Measurements from ENCODE around the gene SNX15.

The SNX15 gene

DNA sequence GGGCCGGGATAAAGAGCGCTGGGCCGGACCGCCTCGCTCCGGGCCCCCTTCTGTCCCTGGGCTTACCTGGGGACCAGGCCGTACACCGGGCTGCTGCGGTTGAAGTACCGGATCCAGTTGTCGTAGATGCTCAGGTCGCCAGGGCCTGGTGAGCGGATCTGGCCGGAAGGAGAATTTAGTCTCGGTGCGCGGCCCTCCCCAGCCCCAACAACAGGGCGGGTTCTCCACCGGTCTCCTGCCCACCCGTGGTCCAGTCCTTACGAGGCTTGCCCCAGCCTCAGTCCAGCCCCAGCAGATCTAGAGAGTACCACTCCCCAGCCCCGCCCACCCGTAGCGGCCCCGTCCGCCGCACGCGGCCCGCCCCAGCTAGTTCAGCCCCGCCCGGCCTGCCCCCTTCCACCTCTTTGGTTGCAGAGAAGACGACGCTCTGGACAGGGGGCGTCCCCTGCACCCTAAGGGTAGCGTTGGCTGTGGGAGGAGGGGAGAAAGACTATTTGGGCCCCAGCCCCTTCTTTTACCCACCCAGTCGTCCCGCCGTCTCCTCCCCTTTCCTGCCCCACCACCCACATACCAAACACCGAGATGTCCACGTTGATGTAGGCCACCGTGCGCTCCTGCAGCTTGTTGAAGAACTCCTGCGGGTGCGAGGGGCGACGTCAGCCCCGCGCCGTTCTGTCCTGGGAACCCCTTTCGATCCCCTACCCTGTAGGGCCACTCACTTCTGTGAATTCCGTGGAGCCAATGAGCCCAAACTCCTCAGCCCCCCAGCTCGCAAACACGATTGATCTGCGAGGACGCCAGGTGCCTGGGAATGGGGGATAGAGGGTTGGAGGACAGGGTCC, 20.6 kb downstream of the SNX15 start:
- no peaks in the 10 kb centered on the region for H3K9me3 ChIP-seq (ENCODE audit: control insufficient read depth, insufficient read depth, low read length)
- H3K4me1 ChIP-seq (ENCODE audit: control insufficient read depth, low read length), result peaks cover 3% of the 10 kb centered on the region
- H3K4me3 ChIP-seq (ENCODE audit: low read length), result no peak overlapping the region
- no peaks in the 10 kb centered on the region for H4K20me1 ChIP-seq (ENCODE audit: control insufficient read depth, insufficient read depth, low read depth, low read length)
- H3K4me2 ChIP-seq (ENCODE audit: low read length), result no peak overlapping the region
- H3K36me3 ChIP-seq (ENCODE audit: control insufficient read depth, low read length), result peaks cover 29% of the 10 kb centered on the region
- no peaks in the 10 kb centered on the region for H3F3A ChIP-seq (ENCODE audit: control insufficient read depth, insufficient read depth)
- H3K27ac ChIP-seq (ENCODE audit: low read depth, low read length), result no peak overlapping the region
- no peaks in the 10 kb centered on the region for H3K27me3 ChIP-seq (ENCODE audit: control insufficient read depth, low read length)
- TF ChIP-seq, protein P1, sequence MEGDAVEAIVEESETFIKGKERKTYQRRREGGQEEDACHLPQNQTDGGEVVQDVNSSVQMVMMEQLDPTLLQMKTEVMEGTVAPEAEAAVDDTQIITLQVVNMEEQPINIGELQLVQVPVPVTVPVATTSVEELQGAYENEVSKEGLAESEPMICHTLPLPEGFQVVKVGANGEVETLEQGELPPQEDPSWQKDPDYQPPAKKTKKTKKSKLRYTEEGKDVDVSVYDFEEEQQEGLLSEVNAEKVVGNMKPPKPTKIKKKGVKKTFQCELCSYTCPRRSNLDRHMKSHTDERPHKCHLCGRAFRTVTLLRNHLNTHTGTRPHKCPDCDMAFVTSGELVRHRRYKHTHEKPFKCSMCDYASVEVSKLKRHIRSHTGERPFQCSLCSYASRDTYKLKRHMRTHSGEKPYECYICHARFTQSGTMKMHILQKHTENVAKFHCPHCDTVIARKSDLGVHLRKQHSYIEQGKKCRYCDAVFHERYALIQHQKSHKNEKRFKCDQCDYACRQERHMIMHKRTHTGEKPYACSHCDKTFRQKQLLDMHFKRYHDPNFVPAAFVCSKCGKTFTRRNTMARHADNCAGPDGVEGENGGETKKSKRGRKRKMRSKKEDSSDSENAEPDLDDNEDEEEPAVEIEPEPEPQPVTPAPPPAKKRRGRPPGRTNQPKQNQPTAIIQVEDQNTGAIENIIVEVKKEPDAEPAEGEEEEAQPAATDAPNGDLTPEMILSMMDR (IDR thresholded peaks at IDR 0.05; ENCODE audit: low read depth, low read length, poor library complexity, severe bottlenecking), result no peak
- no peak for TF ChIP-seq EZH2phosphoT487 (IDR thresholded peaks at IDR 0.05; ENCODE audit: borderline replicate concordance, low read length)
- no peaks in the 10 kb centered on the region for H3K9me2 ChIP-seq (replicated peaks; ENCODE audit: control insufficient read depth, low read length)
- H3K79me2 ChIP-seq (ENCODE audit: control insufficient read depth, low read length), result peaks cover 18% of the 10 kb centered on the region

DNA sequence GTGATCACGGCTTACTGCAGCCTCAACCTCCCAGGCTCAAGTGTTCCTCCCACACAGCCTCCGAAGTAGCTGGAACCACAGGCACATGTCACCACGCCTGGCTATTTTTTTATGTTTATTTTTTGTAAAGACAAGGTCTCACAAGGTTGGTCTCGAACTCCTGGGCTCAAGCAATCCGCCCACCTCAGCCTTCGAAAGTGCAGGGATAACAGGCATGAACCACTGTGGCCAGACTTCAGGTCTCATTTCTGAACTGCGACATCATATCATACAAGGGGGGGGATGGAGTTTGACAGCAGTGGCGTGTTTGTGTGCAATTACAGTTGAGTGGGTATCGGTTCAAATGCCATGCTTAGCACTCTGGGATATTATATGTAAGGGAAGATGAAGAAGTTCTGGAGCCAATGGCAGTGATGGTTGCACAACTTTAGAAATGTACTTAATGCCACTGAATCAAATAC, 24.2 kb downstream of the SNX15 start:
- peaks cover 24% of the 10 kb centered on the region for H3K4me1 ChIP-seq (ENCODE audit: control insufficient read depth, low read length)
- H3K9me3 ChIP-seq (ENCODE audit: control insufficient read depth, insufficient read depth, low read length), result no peaks in the 10 kb centered on the region
- peaks cover 1% of the 10 kb centered on the region; the same call in 1 of the 2 replicates for H3K36me3 ChIP-seq (ENCODE audit: control insufficient read depth, low read length)
- no peak overlapping the region for H3K4me3 ChIP-seq (ENCODE audit: low read length)
- no peaks in the 10 kb centered on the region for H3K79me2 ChIP-seq (ENCODE audit: control insufficient read depth, low read length)
- no peaks in the 10 kb centered on the region for H4K20me1 ChIP-seq (ENCODE audit: control insufficient read depth, insufficient read depth, low read depth, low read length)
- no peaks in the 10 kb centered on the region for H3K27me3 ChIP-seq (ENCODE audit: control insufficient read depth, low read length)
- H3K27ac ChIP-seq (ENCODE audit: low read depth, low read length), result no peak overlapping the region
- TF ChIP-seq, protein P1 (IDR thresholded peaks at IDR 0.05; ENCODE audit: low read depth, low read length, poor library complexity, severe bottlenecking), result no peak
- TF ChIP-seq EZH2phosphoT487 (IDR thresholded peaks at IDR 0.05; ENCODE audit: borderline replicate concordance, low read length), result no peak
- no peak overlapping the region for H3K4me2 ChIP-seq (ENCODE audit: low read length)
- no peaks in the 10 kb centered on the region for H3K9me2 ChIP-seq (replicated peaks; ENCODE audit: control insufficient read depth, low read length)
- no peaks in the 10 kb centered on the region for H3F3A ChIP-seq (ENCODE audit: control insufficient read depth, insufficient read depth)

DNA sequence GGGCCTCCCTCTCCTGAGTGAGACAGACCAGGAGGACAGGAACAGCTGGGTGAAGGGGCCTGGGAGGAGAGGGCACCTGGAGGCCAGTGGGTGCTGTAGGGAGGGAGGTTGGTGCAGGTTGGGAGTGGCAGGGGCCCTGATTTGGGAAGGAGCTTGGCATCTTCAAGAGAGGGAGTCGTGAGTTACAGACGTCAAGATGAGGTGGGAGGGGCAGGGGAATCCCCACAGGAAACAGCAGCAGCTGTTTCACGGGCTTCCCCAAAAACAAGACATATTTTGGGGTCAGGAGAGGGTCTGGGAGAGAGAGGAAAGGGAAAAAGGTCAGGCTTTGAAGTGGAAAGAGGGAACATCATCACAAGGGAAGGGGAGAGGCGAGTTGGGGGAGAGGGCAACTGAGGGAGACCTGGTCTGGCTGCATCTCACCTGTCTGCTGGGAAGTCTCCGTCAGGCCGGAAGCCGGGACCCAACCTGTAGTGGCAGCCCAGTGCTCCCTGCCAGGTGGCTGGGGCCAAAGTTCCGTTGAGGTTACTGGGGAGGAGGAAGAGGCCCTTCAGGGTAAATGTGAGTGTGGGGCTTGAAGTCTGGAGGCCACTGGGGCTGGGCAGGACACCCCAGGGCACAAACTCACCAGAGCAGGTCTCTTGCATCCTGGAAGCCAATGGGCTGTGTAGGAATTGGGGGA, 26.7 kb downstream of the SNX15 start:
- Histone ChIP-seq H3F3A (ENCODE audit: control insufficient read depth, insufficient read depth) (no peaks in the 10 kb centered on the region), H3K4me3 (ENCODE audit: low read length) (peak overlapping the region; percentile 38), H4K20me1 (ENCODE audit: control insufficient read depth, insufficient read depth, low read depth, low read length) (no peaks in the 10 kb centered on the region), H3K9me3 (ENCODE audit: control insufficient read depth, insufficient read depth, low read length) (no peaks in the 10 kb centered on the region), H3K4me1 (ENCODE audit: control insufficient read depth, low read length) (peaks cover 24% of the 10 kb centered on the region), H3K9me2 (replicated peaks; ENCODE audit: control insufficient read depth, low read length) (no peaks in the 10 kb centered on the region), H3K36me3 (ENCODE audit: control insufficient read depth, low read length) (no peaks in the 10 kb centered on the region), H3K27me3 (ENCODE audit: control insufficient read depth, low read length) (no peaks in the 10 kb centered on the region), H3K27ac (ENCODE audit: low read depth, low read length) (no peak overlapping the region), H3K4me2 (ENCODE audit: low read length) (peak overlapping the region; percentile 60), H3K79me2 (ENCODE audit: control insufficient read depth, low read length) (no peaks in the 10 kb centered on the region)
- no peak for TF ChIP-seq EZH2phosphoT487 (IDR thresholded peaks at IDR 0.05; ENCODE audit: borderline replicate concordance, low read length)
- TF ChIP-seq, protein P1 (IDR thresholded peaks at IDR 0.05; ENCODE audit: low read depth, low read length, poor library complexity, severe bottlenecking), result no peak
